IPS-NIHi7 (cell line): ENCODE measurements around the gene STK39.

Source experiments
- DNase-seq: peaks from one replicate; pipeline ENCODE4 v3.0.0; 2012; ENCODE audit warnings: mixed read lengths; ENCODE audit errors: extremely low spot score

STK39 gene

DNA sequence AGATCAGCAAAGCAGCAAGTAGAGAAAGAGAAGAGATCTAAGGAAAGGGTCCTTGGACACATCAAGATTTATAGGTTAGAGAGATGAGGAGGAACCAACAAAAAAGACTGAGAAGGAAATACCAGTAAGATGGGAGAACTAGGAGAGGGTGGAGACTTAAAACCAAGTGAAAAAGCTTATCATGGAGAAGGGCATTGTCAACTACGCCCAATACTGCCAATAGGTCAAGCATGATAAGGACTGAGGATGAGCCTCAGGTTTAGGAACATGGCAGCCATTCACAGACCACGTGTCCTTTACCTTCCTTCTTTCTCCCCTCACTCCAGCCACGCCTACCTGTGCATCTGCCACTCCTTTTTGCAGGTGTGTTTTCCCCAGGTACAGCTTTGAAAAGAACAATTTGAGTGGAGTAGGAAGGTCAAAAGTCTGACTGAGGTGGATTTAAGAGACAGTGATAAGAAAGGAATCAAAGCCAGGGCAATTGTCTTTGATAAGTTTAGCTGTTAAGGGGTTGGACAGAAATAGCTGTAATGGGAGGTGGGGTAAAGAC lies 238.7 kb downstream of the STK39 start:
- DNase-seq: no peak

DNA sequence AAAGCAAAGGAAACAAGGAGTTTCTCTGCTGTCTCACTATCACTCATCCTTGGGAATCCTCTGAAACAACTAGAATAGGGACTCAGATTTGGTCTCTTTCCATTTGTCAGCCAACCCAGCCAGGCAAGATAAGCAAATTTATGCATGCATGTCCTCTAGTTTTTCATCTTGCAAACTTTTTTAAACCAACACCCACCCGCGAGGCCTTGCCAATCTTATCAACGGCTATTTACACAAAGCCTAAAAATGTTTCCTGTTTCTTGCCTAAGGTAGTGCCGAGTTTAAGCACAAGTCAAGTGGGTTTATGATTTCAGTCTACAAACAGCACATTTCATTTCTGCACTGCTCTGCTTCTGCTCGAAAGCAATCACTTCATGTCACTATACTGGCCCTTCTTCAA lies 240.9 kb downstream of the STK39 start:
- no peak for DNase-seq

DNA sequence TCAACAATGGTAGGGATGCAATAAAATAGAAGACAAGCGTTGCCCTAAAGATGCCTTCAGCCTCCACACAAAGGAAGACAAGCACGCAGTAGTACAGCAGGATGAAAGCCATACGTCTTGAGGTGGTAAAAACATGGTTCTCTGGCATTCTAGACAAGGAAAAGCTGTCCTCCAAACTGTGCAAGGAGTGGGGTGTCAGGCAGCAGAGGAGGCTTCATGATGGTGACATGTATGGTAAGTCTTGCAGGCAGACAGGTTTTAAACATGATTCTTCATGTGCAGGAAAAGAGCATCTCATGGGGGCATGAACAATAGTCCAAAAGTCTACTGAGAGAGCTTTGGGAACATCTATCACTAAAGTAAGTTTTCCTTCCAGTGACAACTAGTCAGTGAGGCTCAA lies 241.8 kb downstream of the STK39 start:
- no peak for DNase-seq

DNA sequence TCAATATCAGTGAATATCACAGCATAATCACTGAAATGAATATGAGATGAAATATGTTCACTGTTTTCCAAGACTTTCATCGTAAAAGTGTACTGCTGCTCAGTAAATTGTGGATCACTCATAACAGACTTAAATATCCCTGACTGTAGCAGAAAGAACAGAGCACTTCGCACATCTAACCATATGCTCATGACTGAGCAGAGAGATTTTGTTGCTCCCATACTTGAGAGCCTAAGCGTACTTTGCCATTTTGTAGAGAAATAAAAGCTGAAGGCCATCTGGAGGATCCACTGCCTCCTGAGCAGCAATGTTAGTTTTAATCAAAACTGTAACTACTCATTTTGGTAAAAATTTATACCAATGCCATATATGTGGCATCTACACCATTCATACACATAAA lies 243.5 kb downstream of the STK39 start:
- DNase-seq: no peak

DNA sequence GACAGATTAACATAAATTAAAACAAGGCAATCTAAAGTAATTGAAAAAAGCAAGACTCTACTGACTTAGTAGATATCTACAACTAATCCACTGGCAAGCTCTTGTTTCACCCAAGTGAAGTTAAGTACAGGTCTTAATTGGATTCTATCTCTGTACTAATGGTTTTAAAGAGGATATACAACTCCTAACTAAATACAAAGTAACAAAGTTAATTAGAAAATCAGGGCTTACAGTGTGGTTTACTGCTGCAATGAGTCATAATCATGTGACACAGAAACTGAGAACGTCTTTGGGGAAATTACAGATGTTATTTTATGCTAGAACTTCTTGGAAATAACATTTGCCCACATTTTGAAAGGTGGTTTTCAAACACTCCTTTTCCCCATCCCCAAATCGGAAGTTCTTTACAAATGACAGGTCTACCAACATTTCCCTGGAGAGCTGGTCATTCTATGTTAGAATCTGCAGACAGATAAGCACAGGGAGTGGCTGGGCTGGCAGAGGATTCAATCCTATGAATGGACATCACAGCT lies 245.3 kb downstream of the STK39 start:
- DNase-seq: no peak

DNA sequence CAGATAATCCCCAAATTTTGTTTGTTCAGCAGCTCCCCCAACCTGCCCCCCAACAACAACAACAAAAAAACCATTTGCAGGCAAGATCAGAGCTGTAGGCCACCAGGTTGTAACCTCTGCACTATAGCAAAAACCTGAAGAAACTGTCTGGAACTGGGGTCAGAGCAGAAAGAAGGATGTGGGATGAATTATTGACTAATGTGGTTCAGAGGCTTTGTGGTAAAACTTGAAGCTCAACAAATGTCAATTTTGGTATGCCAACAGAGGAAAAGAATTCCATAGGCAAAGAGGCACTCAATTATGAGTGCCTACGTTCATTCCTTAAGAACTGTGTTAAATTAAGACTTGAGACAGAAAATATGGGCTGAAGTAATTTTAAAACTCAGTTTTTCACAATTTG lies 255.1 kb downstream of the STK39 start:
- DNase-seq: no peak

DNA sequence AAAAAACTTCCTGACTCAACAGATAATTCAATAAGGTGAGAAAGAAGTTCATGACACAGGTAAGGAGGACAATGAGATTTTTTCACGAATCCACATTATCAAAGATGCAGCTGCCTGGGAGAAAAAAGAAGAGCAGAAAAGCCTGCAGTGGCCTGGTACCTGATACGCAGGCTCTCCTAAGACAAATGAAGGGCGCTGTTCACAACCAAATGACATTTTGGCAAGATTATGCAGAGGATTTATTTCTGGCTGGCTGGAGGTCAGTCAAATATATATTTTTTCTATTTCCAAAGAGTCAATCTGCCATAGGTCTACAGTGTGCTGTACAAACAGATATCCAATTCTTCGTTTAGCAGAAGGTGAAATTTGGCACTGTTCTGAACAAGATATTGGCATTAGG lies 257.3 kb downstream of the STK39 start:
- no peak for DNase-seq

DNA sequence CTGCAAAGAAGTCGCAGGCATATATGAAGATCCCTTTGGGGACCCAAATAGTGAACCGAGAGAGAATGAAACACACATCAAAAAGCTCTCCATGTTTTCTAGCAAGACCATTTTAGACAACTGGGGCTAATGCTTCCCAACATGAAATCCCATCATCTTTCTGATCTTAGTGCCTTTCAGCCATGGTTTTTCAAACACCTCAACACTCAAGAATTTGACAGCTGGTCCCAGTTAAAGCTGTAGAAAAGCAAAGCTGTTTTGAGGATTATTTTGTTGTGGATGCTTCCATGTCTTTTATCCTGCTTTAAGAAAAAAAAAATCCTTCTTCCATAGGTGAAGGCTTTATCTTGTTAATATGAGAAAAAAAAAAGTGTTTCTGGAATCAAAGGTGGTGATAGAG lies 259.1 kb downstream of the STK39 start:
- no peak for DNase-seq

DNA sequence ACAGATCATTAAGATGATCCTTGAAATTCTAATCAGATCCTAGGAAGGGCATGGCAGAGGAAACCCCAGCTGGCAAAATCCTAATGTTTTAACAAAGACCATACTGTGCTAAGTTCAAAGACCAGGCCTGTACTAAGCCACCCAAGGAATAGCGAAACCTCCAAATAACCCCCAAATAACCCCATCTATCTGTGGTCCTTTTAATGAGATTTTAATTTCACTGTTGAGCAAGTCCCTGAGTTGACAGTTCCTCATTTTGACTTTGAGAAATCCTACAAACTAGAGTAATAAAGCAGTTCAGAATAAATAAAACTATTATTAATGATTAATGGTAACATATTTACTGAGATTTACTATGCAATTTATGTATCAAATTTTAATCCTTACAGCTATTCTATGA lies 259.8 kb downstream of the STK39 start:
- no peak for DNase-seq

DNA sequence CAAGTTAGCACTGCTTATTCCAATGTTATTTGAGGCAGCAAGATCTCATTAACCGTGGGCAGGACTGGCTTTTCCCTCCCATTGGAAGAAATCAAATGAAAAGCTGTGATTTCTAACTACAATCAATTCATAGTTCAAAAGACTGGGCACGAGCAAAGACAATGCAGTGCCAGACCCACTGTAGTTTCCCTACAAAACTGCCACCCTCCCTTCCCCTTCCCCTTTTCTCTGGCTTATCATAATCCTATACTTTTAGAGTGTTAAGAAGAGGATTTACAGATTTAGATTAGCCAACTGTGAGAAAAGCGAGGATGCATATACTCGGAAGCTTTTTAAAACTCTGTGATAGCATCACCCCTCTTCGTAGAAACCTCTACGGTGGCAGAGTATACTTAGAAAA lies 260.4 kb downstream of the STK39 start:
- DNase-seq: no peak

DNA sequence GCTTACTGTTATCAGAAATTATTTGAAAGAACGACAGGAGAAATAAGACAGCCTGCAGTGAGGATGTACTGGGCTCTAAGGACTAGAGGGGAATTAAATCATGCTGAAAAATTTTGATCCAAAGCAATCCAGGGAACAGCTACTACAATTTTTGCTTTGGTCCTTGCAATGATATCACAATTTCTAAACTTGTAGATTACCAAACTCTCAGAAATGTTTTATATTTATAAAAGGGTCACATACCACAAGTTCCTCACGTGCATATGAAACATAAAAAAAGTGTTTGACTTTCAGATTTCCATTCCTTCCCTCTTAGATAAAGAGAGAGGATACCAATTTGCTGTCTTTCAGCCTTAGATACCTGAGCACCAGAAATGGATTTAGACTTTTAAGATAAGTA lies 261.2 kb downstream of the STK39 start:
- no peak for DNase-seq

DNA sequence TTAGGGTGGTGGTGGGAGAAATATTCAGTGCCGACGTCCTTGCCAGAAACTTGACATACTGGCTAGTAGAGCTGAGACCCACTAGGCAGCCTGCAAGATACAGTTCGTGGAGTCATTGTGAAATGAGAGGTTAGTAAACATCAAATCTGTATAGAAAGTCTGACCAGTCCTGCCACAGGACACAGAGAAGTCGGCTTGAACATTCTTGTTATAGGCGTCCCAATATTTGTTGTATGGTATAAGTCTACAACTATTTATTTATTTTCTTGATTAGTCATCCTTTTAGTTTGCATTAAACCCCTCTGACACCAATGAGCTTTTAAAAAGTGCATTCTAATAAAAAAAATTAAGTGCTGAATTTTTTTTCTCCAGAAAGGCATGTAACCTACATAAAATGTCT lies 265.4 kb downstream of the STK39 start:
- DNase-seq: no peak

DNA sequence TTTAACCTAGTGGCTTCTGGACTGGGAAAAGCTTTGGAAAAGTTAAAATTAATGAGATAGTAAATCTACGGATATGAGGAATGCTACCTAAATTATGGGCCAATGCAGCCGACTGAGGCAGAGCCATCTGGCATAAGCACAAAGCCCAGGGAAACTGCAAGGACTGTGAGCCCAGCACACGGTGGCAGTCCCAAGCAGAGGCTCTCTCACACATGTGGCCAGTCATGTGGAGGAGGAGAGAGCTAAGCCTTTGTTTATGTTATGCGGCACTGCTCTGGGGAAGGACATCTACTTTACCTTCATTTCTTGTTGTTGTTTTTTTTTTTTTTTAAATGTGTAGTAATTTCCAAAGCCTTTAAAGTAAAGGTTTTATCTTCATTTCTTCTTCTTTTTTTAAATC lies 267.0 kb downstream of the STK39 start:
- no peak for DNase-seq

DNA sequence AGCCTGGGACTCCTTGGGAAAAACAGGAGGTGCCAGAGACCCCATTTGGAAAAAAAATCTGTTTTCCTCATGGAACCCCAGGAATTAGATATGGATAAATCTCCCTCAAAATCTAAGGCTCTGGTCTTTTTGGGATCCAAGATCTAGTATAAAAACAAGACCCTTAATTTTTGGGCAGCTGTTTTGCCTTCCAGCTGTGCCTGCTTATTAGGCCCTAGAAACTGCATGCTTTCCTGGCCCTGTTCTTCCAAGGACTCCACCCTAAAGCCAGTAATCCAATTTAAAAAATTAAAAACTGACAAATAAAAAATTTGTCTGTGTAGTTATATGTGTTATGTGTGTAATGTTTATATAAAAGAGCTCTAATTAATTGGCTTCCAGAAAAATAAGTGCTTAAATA lies 274.6 kb downstream of the STK39 start:
- DNase-seq: no peak

DNA sequence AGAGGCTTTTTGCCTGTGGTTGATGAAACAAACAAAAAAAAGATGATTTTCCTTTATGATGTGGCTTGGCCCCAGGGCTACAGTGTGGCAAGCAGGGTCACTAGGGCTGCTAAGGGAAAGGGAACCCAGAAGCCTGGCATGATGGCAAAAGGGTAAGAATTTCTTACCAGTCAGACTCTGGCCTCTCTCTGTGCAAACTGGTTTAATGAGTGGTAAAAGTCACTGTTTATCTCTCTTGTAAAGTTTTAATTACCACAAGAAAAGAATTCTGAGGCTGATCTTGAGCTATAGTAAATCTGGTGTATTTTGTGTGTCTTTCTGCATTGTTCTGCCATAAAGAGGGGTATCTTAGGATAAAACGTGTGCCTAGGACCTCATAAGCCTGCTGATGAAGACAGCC lies 275.4 kb downstream of the STK39 start:
- DNase-seq: no peak

DNA sequence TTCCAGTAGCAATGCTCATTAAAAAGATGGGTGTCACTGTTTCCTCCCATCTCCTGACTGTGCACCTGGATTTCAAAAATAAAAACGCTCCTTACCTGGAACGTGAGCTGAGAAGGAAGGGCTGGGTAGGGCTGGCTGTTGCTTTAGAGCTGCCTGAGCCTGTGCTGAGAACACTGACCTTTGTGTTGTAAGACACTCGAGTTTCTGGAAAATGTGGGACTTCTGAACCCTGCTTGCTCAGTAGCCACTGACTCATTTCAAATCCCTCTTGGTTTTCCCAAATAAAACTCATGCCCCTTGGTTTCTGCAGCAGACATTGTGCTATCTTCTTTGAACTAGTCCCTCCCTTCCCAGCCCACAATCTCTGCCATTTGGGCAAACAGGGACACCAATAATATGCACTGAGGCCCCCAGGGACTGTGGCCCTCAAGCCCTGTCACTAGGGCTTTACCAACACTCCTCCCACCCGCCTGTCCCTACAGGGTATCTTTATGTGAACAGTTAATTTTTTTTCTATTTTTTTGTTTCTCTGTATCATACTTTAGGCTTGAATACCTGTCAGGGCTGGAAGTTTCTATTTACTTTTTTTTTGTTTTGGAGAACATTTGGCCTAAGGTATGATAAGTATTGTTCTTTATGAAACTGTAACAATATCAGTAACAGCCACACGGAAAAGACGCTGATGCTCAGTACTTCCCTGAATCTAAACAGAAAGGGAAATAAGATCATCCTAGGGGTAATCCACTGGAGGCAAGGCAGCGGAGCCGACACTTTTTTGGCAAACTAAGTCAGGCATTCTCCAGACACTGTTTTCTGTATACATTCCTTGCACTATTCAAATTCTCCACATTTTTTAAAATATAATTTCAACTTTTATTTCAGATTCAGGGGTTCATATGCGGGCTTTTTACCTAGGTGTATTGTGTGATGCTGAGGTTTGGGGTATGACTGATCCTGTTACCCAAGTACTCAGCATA lies 280.2 kb downstream of the STK39 start:
- no peak for DNase-seq

DNA sequence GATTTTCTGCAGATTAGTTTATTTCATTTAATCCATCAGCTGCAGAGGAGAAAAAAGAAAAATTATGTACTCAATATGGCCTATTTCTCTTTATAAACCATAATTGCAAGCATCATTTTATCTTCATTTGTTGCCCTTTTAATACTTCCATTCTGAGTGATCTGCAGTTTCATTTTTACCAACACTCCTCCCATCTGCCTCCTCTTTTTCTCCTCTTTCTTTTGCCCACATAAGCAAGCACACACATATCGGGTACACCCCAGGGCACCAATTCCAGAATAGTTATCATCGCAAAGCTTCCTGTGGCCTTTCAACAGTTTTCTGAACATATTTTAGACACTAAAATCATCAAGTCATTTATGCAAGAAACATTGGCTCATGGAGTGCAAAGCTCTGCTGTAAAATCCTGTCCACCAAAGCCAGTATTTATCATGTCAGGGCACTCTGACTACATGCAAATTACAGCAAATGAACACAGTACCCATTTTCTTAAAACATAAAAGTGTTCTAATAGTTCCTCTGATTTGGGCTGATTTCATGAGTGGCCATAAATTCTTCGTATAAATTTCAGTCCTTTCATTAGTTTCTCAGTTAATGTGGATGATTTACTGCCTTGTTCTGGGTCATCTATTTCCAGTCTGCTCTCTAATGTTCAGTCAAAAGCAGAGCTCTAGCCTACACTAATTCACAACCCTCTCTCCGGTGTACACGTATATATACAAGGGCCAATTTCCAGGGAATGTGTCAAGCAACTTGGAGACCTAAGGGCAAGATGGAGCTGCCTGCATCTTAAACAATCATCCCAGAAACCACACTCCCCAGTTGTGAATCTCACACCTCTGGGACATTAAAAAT lies 281.3 kb downstream of the STK39 start:
- no peak for DNase-seq

DNA sequence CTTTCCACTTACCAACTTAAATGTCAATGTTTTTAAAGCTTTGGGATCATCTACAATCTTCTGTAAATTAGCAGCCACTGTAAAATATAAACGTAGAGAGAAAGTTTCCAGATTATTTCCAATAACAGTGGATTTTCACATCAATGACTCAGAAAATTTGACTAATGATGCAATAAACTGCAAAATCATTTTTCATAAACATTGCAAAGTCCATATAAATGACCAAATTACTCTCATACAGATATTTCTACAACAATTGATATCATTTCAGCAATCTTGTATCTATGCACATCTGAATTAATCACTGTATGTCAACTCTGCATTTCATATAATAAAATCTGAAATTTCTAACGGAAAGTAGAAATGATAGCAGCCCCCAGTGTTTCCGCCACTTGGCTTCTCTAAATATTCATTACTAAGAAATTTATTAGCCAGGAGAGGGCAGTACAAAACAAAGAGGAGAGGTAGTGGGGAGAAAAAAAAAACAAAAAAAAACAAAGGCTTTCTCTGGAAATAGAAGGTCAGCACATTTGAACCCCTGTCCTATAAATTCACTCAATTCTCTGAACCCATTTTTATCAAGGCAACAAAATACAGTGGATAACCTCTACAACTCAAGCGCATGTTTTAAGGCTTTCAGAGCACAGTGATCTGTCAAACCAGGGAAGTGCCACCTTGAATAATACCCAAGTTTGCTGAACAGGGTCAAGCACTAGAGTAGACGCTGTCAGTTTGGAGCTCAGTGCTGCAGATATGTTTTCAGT lies 282.6 kb downstream of the STK39 start:
- DNase-seq: no peak

DNA sequence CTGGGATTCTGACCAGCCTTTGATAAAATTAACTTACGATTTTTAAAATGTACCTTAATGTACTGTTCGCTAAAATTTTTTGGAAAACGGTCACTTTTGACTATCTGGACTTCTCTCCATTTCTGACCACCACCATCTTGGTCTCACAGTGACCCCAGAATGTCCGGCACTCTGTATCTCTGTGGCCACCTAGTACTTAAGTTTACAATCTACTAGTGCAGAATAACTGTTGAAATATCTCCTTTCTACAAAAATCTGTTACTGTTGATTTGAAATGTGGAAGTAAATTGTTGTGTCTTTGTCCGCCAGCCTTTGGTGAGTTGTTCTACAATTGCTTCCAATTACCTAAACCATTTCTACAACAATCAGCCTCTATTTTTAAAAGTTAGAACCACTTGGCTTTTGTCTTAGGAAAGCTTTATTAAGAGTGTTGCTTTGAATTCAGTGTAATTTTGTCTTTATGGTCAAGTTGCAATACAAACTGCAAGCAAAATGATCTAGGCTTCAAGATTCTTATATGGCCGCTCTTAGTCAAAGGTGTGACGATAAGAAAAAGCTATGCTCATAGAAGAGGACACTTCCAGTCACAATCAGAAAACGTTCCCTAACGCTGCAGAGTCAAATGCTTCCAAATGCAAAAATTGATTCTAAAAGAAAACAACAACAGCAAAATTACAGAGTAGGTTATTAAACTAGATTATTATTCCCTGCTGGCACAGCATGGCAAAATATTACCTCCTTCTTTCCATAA lies 283.3 kb downstream of the STK39 start:
- DNase-seq: no peak

DNA sequence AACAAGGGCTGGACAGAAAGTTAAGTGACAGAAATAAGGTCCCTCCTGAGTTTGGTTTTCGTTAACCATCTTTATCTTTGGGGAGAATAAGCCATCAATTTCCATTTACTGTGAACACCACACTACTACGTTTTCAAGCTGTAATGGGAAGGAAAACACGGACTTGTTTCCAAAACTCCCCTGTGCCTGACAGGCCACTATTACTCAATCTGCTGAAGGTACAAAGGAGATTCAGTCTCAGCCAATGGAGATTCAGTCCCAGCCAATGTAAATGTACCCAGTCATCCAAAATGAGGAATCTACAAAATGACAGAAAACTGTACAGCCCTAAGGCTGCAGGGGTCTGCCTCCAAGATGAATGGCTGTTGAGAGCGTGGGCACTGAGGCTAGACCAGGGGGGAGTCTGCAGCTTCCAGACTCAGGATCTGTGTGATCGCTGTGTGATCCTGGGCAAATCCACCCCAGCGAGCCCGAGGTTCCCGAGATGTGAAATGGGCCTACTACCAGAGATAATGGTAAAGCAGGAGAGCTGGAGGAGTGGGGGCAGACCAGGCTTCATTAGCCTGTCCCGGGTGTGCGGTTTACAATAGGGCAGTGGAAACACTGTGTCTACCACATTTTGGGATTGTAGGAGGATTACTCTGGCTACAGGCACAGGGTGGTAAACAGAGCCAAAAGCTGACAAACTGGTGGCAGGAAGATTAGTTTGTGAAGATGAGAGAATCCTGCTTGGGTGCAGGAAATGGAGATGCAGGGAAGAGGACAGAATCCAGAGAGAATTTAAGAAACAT lies 284.8 kb downstream of the STK39 start:
- DNase-seq: no peak
